Stimulated activated CD4-positive, alpha-beta T cell treated with anti-CD3 and anti-CD28 coated beads, Interleukin-4, amount 100 ng/mL, for 4 hours (primary cell): Measurements from ENCODE around the gene ACSS1.

ENCODE experiments used
- DNase-seq, 2 experiments: peaks; one replicate each; pipeline ENCODE4 v3.0.0-alpha.2; 2020

The ACSS1 gene

DNA sequence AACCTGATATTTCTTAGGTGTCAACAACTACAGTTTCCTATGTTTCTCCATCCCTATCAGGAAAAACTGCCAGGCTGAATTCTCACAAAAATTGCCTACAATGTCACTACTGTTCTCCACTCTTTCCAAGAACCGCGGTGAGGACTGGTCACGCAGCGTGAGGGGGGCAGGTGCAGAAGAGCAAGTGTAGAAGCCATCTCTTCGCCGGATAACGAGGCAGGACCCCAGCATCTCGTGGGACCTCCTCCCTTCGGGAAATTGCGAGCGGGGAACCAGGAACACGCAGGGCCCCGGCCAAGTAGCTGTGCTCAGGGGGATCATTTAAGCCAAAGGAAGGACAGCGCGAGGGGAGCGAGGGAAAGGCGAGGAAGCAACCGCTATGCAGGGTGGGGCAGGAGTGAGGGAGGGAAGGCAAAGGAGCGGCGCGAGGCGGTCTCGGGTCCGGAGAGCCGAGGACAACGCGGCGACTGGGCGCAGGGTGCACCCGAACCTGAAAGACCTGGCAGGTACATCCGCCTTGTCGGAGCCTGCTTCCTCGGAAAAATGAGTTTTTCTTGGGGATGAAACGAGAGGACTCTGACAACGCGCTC, 65.9 kb downstream of the ACSS1 start:
- peak in 1 of 2 experiments; percentile 9 for DNase-seq

DNA sequence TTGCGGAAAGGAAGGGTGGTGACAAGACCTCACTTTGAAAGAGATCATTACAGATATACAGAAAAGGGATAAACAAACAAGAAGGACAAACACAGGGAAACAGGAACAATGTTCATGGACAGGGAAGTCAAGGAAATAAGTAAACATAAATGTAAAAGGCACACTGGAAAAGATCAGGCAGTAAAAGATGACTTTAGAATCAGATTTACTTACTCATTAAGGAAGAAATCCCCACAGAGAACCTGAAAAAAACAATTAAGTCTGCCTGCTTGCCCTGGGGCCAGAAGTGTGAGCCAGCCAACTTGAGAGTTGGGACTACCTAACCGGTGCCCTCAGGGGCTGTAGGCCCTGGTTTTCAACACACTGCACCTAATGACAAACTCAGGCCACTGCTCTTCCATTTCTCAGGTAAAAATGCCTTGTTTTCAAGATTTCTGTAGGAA, 67.1 kb downstream of the ACSS1 start:
- DNase-seq = no peak

DNA sequence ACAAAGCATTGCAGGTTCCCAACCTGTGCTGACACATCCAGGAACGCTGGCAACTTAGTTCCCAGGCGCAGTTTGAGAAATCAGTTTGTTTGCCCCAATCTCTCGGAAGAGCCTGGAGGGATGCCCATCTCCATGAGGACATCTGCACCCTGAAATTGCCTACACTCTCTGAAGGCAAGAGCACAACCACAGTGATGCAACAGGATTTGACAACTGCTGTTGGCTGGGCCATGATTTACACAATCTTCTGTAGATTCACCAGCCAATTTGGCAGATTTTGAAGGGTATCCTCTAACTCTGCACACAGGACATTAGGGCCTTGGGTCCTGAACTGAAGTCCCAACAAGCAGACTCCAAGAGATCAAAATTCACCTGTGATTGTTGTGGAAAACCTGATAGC, 68.8 kb downstream of the ACSS1 start:
- no peak for DNase-seq

DNA sequence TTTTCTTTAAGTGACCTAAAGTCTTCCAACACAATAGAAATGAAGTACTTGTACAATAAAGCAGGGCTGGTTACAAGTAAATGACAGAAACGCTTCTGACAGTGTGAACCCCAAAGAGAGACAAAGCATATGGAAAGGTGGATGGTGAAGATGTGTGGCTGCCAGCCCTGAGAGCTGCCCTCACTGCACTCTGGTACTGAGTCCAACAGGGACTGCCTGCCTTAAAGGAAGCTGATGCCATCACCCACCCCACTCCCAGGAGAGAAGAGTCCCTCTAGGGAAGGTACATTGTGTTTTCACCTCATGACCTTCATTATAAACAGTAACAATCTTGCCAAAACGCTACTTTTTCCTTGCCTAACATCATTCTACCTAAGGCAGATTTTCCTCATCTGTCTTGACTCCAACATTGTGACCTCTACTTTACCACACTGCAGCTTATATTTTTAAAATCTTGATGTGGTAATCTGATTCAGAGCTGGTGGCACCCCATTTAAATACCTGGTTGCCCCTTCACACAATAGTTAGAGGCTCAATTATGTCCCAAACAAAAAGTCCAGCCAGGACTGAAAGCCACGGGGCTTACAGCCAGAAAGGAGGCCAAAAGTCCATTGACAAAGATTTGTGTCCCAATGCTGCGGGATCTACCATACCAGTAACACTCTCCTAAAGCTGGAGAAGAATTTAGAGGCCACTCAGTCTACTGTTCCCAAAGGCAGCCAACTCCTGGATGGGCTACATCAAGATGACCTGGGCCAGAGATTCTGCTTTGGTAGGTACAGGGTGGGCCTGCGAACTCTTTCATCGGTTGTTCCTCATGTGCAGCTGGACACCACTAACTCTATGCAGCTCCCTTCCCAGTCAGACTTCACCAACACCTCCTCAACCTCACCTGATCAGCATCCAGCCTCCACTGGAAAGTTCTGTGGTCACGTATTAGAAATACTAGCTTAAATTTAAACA, 69.8 kb downstream of the ACSS1 start:
- no peak for DNase-seq

DNA sequence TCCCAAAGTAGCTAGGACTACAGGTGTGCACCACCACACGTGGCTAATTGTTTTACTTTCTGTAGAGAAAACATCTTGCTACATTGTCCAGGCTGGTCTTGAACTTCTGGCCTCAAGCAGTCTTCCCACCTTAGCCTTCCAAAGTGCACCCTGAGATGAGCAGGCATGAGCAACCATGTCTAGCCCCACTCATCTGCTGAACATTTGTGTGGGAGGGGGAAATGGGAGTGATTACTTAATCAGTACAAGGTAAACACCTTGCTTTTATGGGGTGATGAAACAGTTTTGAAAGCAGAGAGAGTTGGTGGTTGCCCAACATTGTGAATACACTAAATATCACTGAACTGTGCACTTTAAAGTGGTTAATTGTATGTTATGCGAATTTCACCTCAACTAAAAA, 70.7 kb downstream of the ACSS1 start:
- DNase-seq = peak in 1 of 2 experiments; percentile 41

- no peak for DNase-seq
Measured at GRCh38 chr20:24986436-24987015, 71.4 kb downstream of the ACSS1 start.

DNA sequence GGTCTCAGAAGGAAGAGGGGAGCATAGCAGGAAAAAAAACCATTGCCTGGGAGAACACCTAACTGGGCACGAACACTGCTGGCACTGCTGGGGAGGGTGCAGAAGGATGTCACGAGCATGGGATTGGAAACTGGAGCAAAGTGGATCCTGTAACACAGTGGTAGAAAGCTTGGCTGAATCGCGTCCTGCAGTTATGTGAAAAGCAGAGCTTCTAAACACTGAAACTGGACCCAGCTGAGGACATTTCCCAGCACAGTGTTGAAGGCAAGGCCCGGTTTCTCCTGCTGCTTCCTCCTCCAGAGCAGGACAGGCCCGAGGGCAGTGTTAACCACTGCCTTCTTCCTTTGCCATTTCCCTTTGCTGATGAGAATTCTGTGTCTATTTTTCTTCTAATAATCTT, 72.1 kb downstream of the ACSS1 start:
- no peak for DNase-seq

GRCh38 chr20:24984961-24985640, 72.8 kb downstream of the ACSS1 start:
- no peak for DNase-seq

DNA sequence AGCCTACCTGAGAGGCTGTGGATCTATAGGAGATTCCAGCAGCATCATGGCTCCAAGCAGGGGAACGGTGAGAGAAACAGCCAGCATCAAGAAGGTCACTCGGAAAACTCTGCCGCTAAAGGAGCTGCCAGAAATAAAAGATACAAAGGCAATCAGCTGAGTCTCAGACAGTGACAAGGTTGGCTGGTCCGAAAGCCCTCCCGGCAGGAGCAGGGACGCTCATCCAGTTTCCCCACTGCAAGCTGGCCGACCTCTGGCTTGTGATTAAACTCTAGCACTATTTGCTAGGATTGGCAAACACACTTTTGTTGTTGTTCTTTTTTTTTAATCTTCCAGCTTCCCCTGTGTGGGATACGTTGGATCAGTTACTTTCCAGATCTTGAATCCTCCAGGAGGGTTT, 74.0 kb downstream of the ACSS1 start:
- no peak for DNase-seq

GRCh38 chr20:24981790-24982189, 76.1 kb downstream of the ACSS1 start:
- DNase-seq = no peak

DNA sequence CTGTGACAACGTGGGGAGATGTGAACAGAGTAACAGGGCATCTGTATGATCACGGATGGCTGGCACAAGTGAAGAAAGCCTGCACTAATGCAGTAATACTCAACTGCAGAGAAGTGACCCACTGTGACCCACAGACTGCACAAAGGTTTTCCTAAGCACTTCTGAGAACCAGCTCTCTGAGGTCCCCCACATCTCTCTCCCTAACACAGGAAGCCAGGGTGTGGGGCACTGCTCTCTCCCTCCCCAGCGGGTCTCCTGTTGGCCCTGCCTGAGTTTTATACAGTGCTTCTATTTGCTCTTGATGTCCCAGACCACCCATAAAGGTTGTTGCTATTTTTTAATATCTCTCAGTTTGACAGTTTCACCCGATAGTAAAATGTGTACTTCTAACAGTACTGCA, 76.7 kb downstream of the ACSS1 start:
- no peak for DNase-seq

GRCh38 chr20:24980291-24981053, 77.5 kb downstream of the ACSS1 start:
- DNase-seq = no peak

- no peak for DNase-seq
Measured at GRCh38 chr20:24979036-24979960, 78.6 kb downstream of the ACSS1 start.

DNA sequence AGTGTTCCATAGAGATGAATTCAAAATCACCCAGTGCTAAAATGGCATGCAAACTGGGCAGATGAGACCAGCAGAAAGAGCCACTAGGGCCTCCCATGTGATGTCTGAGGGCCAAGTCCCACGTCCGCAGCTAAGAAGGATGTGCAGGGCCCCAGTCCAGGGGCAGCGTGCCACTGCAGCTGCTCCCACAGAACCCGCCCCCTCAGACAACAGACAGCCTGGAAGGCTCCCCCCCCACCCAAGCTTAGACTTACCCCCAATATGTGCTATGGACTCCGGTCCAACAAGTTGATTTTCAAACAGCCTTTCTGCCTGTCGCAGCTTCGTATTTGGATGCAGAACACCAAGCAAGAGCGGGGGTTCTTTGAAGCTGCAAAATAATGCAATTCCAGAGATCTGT, 79.4 kb downstream of the ACSS1 start:
- no peak for DNase-seq

DNA sequence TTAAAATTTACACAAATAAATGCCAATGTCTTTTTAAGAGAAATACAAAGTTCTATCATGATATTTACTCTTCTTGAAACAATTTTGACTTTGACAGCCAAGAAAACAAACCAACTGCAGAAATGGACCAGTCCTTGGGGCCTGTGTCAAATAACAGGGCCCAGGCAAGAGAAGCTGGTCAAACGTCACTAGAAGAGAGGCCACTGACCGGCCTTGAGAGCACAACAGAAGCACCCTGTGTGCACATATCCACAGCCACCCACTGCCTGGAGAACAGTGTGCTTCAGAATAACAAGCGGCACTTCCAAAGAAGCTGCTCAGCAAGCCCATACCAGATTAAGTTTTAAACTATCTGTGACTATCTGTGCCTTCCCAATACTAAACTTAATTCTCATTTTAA, 80.1 kb downstream of the ACSS1 start:
- DNase-seq = no peak

DNA sequence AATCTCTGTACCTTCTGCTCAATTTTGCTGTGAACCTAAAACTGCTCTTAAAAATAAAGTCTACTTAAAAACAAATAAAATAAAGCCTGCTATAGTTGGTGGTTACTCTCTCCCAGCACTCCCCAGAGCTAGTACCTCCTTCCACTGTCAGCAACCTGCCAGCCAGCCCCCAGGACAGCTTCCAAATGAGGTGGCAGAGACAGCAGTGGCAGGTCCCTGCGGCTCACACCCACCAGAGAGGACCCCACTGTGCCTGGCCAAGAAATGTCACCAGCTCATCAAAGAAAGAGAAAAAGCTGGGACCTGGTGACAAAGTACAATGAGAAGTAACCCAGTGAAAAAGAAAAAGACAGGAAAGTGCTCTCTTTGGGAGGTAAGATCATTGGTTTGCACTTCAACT, 80.6 kb downstream of the ACSS1 start:
- no peak for DNase-seq

GRCh38 chr20:24972341-24972740, 85.6 kb downstream of the ACSS1 start:
- DNase-seq = no peak

- DNase-seq = no peak
Measured at GRCh38 chr20:24971376-24972101, 86.4 kb downstream of the ACSS1 start.

DNA sequence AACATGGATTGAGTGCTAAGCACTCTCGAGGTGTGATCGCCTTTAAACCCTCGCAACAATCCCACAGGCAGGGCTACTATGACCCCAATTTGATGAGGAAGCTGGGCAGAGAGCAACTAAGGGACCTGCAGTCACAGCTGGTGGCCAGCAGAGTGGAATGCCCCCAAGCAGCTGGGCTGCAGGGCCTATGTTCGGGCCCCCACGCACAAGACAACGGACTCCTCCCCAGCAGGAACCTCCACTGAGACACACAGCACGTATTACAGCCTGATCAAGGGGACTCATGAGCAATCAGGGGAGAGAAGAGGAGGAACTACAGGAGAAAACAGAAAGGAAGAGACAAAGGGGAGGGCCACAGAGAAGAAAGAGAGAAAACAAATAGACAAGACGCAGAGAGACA, 87.2 kb downstream of the ACSS1 start:
- DNase-seq = no peak

DNA sequence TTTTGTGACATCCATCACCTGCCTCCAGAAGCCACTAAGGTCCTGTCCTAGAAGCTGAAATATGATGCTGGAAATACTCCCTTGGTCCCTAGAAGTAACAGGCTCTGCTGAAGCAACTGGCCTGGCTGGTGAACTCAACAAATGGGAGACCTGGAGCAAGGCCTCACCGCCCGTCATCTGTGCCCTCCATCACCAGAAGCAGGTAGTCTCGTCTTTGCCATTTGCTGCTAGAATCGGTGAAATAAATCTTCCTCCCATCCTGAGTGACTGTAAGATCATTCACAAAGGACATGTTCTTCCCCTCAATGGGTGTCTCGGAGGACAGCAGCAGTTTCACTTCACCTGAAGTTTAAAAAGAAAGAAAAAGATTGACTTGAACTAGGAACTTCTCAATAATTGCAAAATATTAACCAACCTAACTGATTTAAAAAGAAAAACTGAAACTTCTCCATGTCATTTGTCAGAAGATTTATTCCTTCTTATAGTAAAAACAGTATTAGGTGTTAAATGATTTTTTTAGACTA, 87.8 kb downstream of the ACSS1 start:
- DNase-seq = no peak
